GM23338 (cell line): ENCODE measurements around the gene CAMTA1. TPM values are rescaled to one million over a fixed set of nuclear protein-coding genes. Genes with fewer than 3 reads are reported as not detected.

Experiments
- ATAC-seq: fragments of 200-7000 bp; cut with Tn5 transposase; 3 replicates; pipeline ENCODE4 v1.9.1; 2020
- DNase-seq: peaks from one replicate; pipeline ENCODE4 v3.0.0-alpha.2; 2015; ENCODE audit warnings: low spot score
- H2AFZ ChIP-seq: fragments of 200-600 bp; sonication (generic); 2 replicates; pipeline ENCODE4 v1.8.0; 2016; ENCODE audit warnings: antibody characterized with exemption, mild to moderate bottlenecking, moderate library complexity
- H3F3A ChIP-seq: fragments of 200-600 bp; sonication (generic); replicated peaks from 2 replicates; pipeline ENCODE4 v1.8.0; 2017; ENCODE audit warnings: antibody characterized with exemption, mixed run types, low read depth
- H3K27ac ChIP-seq: fragments of 200-600 bp; sonication (generic); 2 replicates; pipeline ENCODE4 v1.6.1; 2016; ENCODE audit warnings: low read depth
- H3K27me3 ChIP-seq: fragments of 200-600 bp; sonication (generic); 2 replicates; pipeline ENCODE4 v1.8.0; 2016; ENCODE audit warnings: mild to moderate bottlenecking, mixed run types, moderate library complexity; ENCODE audit not compliant: insufficient read depth
- H3K36me3 ChIP-seq: fragments of 200-600 bp; sonication (generic); 2 replicates; pipeline ENCODE4 v1.8.0; 2016; ENCODE audit warnings: mild to moderate bottlenecking; ENCODE audit not compliant: insufficient read depth
- H3K4me1 ChIP-seq: fragments of 200-600 bp; sonication (generic); 2 replicates; pipeline ENCODE4 v1.8.0; 2016; ENCODE audit warnings: mild to moderate bottlenecking, moderate library complexity; ENCODE audit not compliant: insufficient read depth
- H3K4me2 ChIP-seq: fragments of 200-600 bp; sonication (generic); 2 replicates; pipeline ENCODE4 v1.7.1; 2017; ENCODE audit warnings: mixed run types
- H3K4me3 ChIP-seq: fragments of 200-600 bp; sonication (generic); 2 replicates; pipeline ENCODE4 v1.6.1; 2016; ENCODE audit warnings: mixed run types
- H3K79me2 ChIP-seq: fragments of 200-600 bp; sonication (generic); replicated peaks from 2 replicates; pipeline ENCODE4 v1.8.0; 2017; ENCODE audit warnings: mild to moderate bottlenecking; ENCODE audit not compliant: insufficient read depth
- H3K9me2 ChIP-seq: fragments of 200-600 bp; sonication (generic); 2 replicates; pipeline ENCODE4 v1.8.0; 2017; ENCODE audit not compliant: insufficient read depth
- H4K20me1 ChIP-seq: fragments of 200-600 bp; sonication (generic); replicated peaks from 2 replicates; pipeline ENCODE4 v1.8.0; 2017; ENCODE audit warnings: mild to moderate bottlenecking; ENCODE audit not compliant: insufficient read depth
- H3K27ac Mint-ChIP-seq: 2 replicates; pipeline ENCODE4 v1.8.0; 2020; ENCODE audit warnings: inconsistent platforms, mild to moderate bottlenecking, moderate library complexity, mixed read lengths
- H3K27me3 Mint-ChIP-seq: 3 replicates; pipeline ENCODE4 v1.8.0; 2022; ENCODE audit warnings: low read depth, mild to moderate bottlenecking, moderate library complexity, mixed read lengths, inconsistent platforms; ENCODE audit not compliant: insufficient read depth, poor library complexity
- H3K36me3 Mint-ChIP-seq: 3 replicates; pipeline ENCODE4 v1.8.0; 2021; ENCODE audit warnings: low read depth, mild to moderate bottlenecking, inconsistent platforms, moderate library complexity, mixed read lengths
- H3K4me1 Mint-ChIP-seq: 3 replicates; pipeline ENCODE4 v1.8.0; 2020; ENCODE audit warnings: mild to moderate bottlenecking, inconsistent platforms, mixed read lengths
- H3K4me3 Mint-ChIP-seq: 3 replicates; pipeline ENCODE4 v1.8.0; 2021; ENCODE audit warnings: moderate library complexity, mild to moderate bottlenecking, inconsistent platforms, mixed read lengths
- H3K9me3 Mint-ChIP-seq: 3 replicates; pipeline ENCODE4 v1.8.0; 2020; ENCODE audit warnings: moderate library complexity, mild to moderate bottlenecking, inconsistent platforms, mixed read lengths
- EZH2 ChIP-seq: fragments of 200-600 bp; sonication (generic); IDR thresholded peaks from one replicate; pipeline ENCODE4 v1.8.0; 2017; ENCODE audit warnings: antibody characterized with exemption, mild to moderate bottlenecking, low read depth; ENCODE audit not compliant: unreplicated experiment
- NANOG ChIP-seq: IDR thresholded peaks from 2 replicates; pipeline ENCODE4 v1.6.1; 2016; ENCODE audit warnings: antibody characterized with exemption, borderline replicate concordance
- polyA plus RNA-seq: library from polyadenylated mRNA; unstranded; fragments of >200 nt; fragmentation: Nextera tagmentation; extraction: Ambion mirVana; gene quantifications from 2 replicates; pipeline ENCODE4 v1.2.1, GENCODE V29; 2016
- total RNA-seq: library from RNA; depleted of rRNA; stranded (reverse); fragments of >200 nt; shearing (Covaris generic); gene quantifications from 2 replicates; pipeline ENCODE4 v1.2.3, GENCODE V29; 2014
- TF ChIP-seq, protein P1 (sequence below): IDR thresholded peaks from one replicate; pipeline ENCODE4 v1.6.1; 2018; ENCODE audit warnings: antibody characterized with exemption; ENCODE audit not compliant: unreplicated experiment
- TF ChIP-seq, protein P2 (sequence below), 2 experiments: fragments of 200-600 bp in 1 of 2; sonication (generic) in 1 of 2; conservative IDR thresholded peaks; 2 replicates each; pipeline versions ENCODE4 v1.5.1 to v1.6.1; 2016 to 2017; ENCODE audit warnings: antibody characterized with exemption in 2 of 2, low read depth in 2 of 2, mild to moderate bottlenecking in 2 of 2, moderate library complexity in 1 of 2
- TF ChIP-seq, protein P3 (sequence below): fragments of 250-450 bp; sonication (Bioruptor Pico); IDR thresholded peaks from 2 replicates; pipeline ENCODE4 v1.5.0; 2020; ENCODE audit warnings: mild to moderate bottlenecking, moderate library complexity

The CAMTA1 gene
- total and polyA plus RNA-seq, 2 experiments from 2014 or later: 115 to 519 TPM

DNA sequence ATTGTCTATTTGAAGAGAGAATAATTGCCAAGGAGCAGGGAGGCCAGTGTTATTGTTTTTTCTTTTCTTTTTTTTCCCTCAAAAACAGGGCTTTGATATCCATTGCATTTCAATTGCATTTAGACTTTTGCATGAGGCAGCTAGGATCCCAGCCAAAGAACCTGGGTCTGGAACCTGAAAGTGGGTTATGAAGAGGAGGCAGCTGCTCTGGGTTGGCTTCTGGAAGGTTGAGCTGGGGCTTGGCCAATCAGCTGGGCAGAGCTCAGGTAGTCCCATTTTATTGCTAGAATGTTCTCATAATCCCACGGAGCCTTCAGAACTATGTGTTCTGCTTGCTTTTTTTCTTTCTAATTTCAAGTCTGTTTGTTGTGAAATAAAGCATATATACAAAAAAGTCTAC is 218.9 kb downstream of the CAMTA1 start:
- no peak overlapping the region for H3K4me3 ChIP-seq
- H4K20me1 ChIP-seq: no peaks in the 10 kb centered on the region
- H3K4me1 ChIP-seq: no peaks in the 10 kb centered on the region
- H3K36me3 Mint-ChIP-seq: no peaks in the 10 kb centered on the region
- no peaks in the 10 kb centered on the region for H3K4me1 Mint-ChIP-seq
- no peak overlapping the region for H3K4me2 ChIP-seq
- H2AFZ ChIP-seq: no peak overlapping the region
- no peak for ATAC-seq
- H3K27me3 Mint-ChIP-seq: peaks cover 2% of the 10 kb centered on the region
- TF ChIP-seq, protein P1, sequence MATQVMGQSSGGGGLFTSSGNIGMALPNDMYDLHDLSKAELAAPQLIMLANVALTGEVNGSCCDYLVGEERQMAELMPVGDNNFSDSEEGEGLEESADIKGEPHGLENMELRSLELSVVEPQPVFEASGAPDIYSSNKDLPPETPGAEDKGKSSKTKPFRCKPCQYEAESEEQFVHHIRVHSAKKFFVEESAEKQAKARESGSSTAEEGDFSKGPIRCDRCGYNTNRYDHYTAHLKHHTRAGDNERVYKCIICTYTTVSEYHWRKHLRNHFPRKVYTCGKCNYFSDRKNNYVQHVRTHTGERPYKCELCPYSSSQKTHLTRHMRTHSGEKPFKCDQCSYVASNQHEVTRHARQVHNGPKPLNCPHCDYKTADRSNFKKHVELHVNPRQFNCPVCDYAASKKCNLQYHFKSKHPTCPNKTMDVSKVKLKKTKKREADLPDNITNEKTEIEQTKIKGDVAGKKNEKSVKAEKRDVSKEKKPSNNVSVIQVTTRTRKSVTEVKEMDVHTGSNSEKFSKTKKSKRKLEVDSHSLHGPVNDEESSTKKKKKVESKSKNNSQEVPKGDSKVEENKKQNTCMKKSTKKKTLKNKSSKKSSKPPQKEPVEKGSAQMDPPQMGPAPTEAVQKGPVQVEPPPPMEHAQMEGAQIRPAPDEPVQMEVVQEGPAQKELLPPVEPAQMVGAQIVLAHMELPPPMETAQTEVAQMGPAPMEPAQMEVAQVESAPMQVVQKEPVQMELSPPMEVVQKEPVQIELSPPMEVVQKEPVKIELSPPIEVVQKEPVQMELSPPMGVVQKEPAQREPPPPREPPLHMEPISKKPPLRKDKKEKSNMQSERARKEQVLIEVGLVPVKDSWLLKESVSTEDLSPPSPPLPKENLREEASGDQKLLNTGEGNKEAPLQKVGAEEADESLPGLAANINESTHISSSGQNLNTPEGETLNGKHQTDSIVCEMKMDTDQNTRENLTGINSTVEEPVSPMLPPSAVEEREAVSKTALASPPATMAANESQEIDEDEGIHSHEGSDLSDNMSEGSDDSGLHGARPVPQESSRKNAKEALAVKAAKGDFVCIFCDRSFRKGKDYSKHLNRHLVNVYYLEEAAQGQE: no peak
- TF ChIP-seq, protein P2, sequence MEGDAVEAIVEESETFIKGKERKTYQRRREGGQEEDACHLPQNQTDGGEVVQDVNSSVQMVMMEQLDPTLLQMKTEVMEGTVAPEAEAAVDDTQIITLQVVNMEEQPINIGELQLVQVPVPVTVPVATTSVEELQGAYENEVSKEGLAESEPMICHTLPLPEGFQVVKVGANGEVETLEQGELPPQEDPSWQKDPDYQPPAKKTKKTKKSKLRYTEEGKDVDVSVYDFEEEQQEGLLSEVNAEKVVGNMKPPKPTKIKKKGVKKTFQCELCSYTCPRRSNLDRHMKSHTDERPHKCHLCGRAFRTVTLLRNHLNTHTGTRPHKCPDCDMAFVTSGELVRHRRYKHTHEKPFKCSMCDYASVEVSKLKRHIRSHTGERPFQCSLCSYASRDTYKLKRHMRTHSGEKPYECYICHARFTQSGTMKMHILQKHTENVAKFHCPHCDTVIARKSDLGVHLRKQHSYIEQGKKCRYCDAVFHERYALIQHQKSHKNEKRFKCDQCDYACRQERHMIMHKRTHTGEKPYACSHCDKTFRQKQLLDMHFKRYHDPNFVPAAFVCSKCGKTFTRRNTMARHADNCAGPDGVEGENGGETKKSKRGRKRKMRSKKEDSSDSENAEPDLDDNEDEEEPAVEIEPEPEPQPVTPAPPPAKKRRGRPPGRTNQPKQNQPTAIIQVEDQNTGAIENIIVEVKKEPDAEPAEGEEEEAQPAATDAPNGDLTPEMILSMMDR (conservative IDR thresholded peaks at IDR 0.05; ENCODE audit: low read depth in 2 of 2): no peak
- no peaks in the 10 kb centered on the region for H3K36me3 ChIP-seq
- H3K4me3 Mint-ChIP-seq: no peak overlapping the region
- no peaks in the 10 kb centered on the region for H3F3A ChIP-seq
- no peaks in the 10 kb centered on the region for H3K9me3 Mint-ChIP-seq
- no peaks in the 10 kb centered on the region for H3K27me3 ChIP-seq
- no peaks in the 10 kb centered on the region for H3K9me2 ChIP-seq
- H3K79me2 ChIP-seq: no peaks in the 10 kb centered on the region
- DNase-seq: no peak
- no peak overlapping the region for H3K27ac ChIP-seq
- H3K27ac Mint-ChIP-seq: no peak overlapping the region

DNA sequence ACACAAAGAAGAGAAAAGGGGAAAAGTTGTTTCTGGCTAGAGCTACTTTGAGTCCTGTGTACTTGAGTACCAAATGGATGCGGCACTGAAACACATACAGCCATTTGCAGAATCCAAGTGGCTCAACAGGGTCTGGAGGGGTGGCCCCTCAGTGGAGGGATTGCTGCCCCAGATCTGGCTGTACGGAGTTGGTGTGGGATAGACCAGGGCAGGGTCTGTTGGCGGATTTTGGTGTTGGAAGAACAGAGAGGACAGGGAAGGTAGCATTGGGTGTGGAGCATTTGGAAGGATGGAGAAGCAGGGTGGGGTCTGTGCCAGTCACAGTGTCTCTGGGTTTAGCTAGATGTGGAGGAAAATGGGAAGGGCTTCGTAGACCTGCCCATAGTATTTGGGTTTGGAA is 220.5 kb downstream of the CAMTA1 start:
- H3K9me2 ChIP-seq: no peaks in the 10 kb centered on the region
- H3K4me3 ChIP-seq: no peak overlapping the region
- H3K36me3 ChIP-seq: no peaks in the 10 kb centered on the region
- no peak overlapping the region for H3K27ac ChIP-seq
- H3K27ac Mint-ChIP-seq: no peak overlapping the region
- no peak overlapping the region for H3K4me2 ChIP-seq
- no peaks in the 10 kb centered on the region for H3F3A ChIP-seq
- H3K36me3 Mint-ChIP-seq: no peaks in the 10 kb centered on the region
- H3K27me3 Mint-ChIP-seq: peaks cover 2% of the 10 kb centered on the region
- ATAC-seq (no peak), DNase-seq (no peak)
- no peak for TF ChIP-seq EZH2
- TF ChIP-seq NANOG: no peak
- TF ChIP-seq, protein P3, sequence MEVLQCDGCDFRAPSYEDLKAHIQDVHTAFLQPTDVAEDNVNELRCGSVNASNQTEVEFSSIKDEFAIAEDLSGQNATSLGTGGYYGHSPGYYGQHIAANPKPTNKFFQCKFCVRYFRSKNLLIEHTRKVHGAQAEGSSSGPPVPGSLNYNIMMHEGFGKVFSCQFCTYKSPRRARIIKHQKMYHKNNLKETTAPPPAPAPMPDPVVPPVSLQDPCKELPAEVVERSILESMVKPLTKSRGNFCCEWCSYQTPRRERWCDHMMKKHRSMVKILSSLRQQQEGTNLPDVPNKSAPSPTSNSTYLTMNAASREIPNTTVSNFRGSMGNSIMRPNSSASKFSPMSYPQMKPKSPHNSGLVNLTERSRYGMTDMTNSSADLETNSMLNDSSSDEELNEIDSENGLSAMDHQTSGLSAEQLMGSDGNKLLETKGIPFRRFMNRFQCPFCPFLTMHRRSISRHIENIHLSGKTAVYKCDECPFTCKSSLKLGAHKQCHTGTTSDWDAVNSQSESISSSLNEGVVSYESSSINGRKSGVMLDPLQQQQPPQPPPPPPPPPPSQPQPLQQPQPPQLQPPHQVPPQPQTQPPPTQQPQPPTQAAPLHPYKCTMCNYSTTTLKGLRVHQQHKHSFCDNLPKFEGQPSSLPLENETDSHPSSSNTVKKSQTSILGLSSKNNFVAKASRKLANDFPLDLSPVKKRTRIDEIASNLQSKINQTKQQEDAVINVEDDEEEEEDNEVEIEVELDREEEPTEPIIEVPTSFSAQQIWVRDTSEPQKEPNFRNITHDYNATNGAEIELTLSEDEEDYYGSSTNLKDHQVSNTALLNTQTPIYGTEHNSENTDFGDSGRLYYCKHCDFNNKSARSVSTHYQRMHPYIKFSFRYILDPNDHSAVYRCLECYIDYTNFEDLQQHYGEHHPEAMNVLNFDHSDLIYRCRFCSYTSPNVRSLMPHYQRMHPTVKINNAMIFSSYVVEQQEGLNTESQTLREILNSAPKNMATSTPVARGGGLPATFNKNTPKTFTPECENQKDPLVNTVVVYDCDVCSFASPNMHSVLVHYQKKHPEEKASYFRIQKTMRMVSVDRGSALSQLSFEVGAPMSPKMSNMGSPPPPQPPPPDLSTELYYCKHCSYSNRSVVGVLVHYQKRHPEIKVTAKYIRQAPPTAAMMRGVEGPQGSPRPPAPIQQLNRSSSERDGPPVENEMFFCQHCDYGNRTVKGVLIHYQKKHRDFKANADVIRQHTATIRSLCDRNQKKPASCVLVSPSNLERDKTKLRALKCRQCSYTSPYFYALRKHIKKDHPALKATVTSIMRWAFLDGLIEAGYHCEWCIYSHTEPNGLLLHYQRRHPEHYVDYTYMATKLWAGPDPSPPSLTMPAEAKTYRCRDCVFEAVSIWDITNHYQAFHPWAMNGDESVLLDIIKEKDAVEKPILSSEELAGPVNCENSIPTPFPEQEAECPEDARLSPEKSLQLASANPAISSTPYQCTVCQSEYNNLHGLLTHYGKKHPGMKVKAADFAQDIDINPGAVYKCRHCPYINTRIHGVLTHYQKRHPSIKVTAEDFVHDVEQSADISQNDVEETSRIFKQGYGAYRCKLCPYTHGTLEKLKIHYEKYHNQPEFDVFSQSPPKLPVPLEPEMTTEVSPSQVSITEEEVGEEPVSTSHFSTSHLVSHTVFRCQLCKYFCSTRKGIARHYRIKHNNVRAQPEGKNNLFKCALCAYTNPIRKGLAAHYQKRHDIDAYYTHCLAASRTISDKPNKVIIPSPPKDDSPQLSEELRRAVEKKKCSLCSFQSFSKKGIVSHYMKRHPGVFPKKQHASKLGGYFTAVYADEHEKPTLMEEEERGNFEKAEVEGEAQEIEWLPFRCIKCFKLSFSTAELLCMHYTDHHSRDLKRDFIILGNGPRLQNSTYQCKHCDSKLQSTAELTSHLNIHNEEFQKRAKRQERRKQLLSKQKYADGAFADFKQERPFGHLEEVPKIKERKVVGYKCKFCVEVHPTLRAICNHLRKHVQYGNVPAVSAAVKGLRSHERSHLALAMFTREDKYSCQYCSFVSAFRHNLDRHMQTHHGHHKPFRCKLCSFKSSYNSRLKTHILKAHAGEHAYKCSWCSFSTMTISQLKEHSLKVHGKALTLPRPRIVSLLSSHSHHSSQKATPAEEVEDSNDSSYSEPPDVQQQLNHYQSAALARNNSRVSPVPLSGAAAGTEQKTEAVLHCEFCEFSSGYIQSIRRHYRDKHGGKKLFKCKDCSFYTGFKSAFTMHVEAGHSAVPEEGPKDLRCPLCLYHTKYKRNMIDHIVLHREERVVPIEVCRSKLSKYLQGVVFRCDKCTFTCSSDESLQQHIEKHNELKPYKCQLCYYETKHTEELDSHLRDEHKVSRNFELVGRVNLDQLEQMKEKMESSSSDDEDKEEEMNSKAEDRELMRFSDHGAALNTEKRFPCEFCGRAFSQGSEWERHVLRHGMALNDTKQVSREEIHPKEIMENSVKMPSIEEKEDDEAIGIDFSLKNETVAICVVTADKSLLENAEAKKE (CRISPR knock-in tag): no peak
- no peaks in the 10 kb centered on the region for H3K4me1 Mint-ChIP-seq
- H3K4me1 ChIP-seq: no peaks in the 10 kb centered on the region
- H4K20me1 ChIP-seq: no peaks in the 10 kb centered on the region
- no peaks in the 10 kb centered on the region for H3K9me3 Mint-ChIP-seq
- H2AFZ ChIP-seq: no peak overlapping the region
- no peaks in the 10 kb centered on the region for H3K27me3 ChIP-seq
- H3K4me3 Mint-ChIP-seq: no peak overlapping the region
- no peaks in the 10 kb centered on the region for H3K79me2 ChIP-seq
